ENCODE measurements around the gene CRB2. TPM values are rescaled to one million over a fixed set of nuclear protein-coding genes. Genes with fewer than 3 reads are reported as not detected.

The CRB2 gene
- total RNA-seq, 2 experiments from 2014 or later: not detected

GRCh38 chr9:123389698-123390097 lies 33.7 kb downstream of the CRB2 start:
- TF ChIP-seq CTCF (IDR thresholded peaks at IDR 0.05): no peak
- Histone ChIP-seq H3K9me3 (ENCODE audit: control insufficient read depth in 1 of 2, insufficient read depth in 1 of 2, low read length in 2 of 2) (peaks cover 0 to 15% of the 10 kb centered on the region in 2 experiments), H3K27ac (ENCODE audit: low read depth in 1 of 2, low read length in 2 of 2) (no peak overlapping the region), H3K27me3 (ENCODE audit: control insufficient read depth in 1 of 2, insufficient read depth in 2 of 2, low read length in 2 of 2) (no peaks in the 10 kb centered on the region), H3K4me3 (ENCODE audit: low read length) (no peak overlapping the region), H3K36me3 (ENCODE audit: insufficient read depth, low read length) (no peaks in the 10 kb centered on the region), H3K4me1 (ENCODE audit: insufficient read depth, low read length) (no peaks in the 10 kb centered on the region)
- no peak for ATAC-seq (ENCODE audit: poor library complexity)
- CTCF ChIA-PET: no interaction called here
- POLR2A ChIA-PET: no interaction called here
- DNase-seq: no peak
- Mint-ChIP-seq H3K4me3 (no peak overlapping the region), H3K9me3 (no peaks in the 10 kb centered on the region), H3K36me3 (ENCODE audit: low read depth) (no peaks in the 10 kb centered on the region), H3K27me3 (no peaks in the 10 kb centered on the region), H3K27ac (no peak overlapping the region), H3K4me1 (ENCODE audit: low read depth) (no peaks in the 10 kb centered on the region)
- intact Hi-C loops (cut with DNase I, micrococcal nuclease): no loop called here

GRCh38 chr9:123390337-123391135 lies 34.5 kb downstream of the CRB2 start:
- Mint-ChIP-seq H3K27me3 (no peaks in the 10 kb centered on the region), H3K36me3 (ENCODE audit: low read depth) (no peaks in the 10 kb centered on the region), H3K4me1 (ENCODE audit: low read depth) (no peaks in the 10 kb centered on the region), H3K4me3 (no peak overlapping the region), H3K27ac (no peak overlapping the region), H3K9me3 (no peaks in the 10 kb centered on the region)
- DNase-seq (no peak), ATAC-seq (ENCODE audit: poor library complexity) (no peak)
- H3K4me3 ChIP-seq (ENCODE audit: low read length): no peak overlapping the region
- ChIA-PET CTCF (no interaction called here), POLR2A (no interaction called here)
- H3K36me3 ChIP-seq (ENCODE audit: insufficient read depth, low read length): no peaks in the 10 kb centered on the region
- intact Hi-C loops (cut with DNase I, micrococcal nuclease): no loop called here
- H3K27me3 ChIP-seq (ENCODE audit: control insufficient read depth in 1 of 2, insufficient read depth in 2 of 2, low read length in 2 of 2): no peaks in the 10 kb centered on the region
- H3K9me3 ChIP-seq (ENCODE audit: control insufficient read depth in 1 of 2, insufficient read depth in 1 of 2, low read length in 2 of 2): peaks cover 0 to 15% of the 10 kb centered on the region in 2 experiments
- no peaks in the 10 kb centered on the region for H3K4me1 ChIP-seq (ENCODE audit: insufficient read depth, low read length)
- H3K27ac ChIP-seq (ENCODE audit: low read depth in 1 of 2, low read length in 2 of 2): no peak overlapping the region
- no peak for TF ChIP-seq CTCF (IDR thresholded peaks at IDR 0.05)

- CTCF ChIA-PET: no interaction called here
- Mint-ChIP-seq H3K4me3 (no peak overlapping the region), H3K36me3 (ENCODE audit: low read depth) (no peaks in the 10 kb centered on the region), H3K27ac (no peak overlapping the region), H3K27me3 (no peaks in the 10 kb centered on the region), H3K9me3 (no peaks in the 10 kb centered on the region), H3K4me1 (ENCODE audit: low read depth) (no peaks in the 10 kb centered on the region)
- Histone ChIP-seq H3K9me3 (ENCODE audit: control insufficient read depth in 1 of 2, insufficient read depth in 1 of 2, low read length in 2 of 2) (peaks cover 0 to 15% of the 10 kb centered on the region in 2 experiments), H3K36me3 (ENCODE audit: insufficient read depth, low read length) (no peaks in the 10 kb centered on the region), H3K27ac (ENCODE audit: low read depth in 1 of 2, low read length in 2 of 2) (no peak overlapping the region), H3K4me3 (ENCODE audit: low read length) (no peak overlapping the region), H3K27me3 (ENCODE audit: control insufficient read depth in 1 of 2, insufficient read depth in 2 of 2, low read length in 2 of 2) (no peaks in the 10 kb centered on the region), H3K4me1 (ENCODE audit: insufficient read depth, low read length) (no peaks in the 10 kb centered on the region)
- intact Hi-C loops (cut with DNase I, micrococcal nuclease): no loop called here
- DNase-seq (no peak), ATAC-seq (ENCODE audit: poor library complexity) (no peak)
- POLR2A ChIA-PET: no interaction called here
- TF ChIP-seq CTCF (IDR thresholded peaks at IDR 0.05): no peak
These were observed 35.2 kb downstream of the CRB2 start for GRCh38 chr9:123391233-123391632.
